Tibial artery (tissue), 4 donors: ENCODE data around the gene DLG2.
"Not testable (repeated sequence)": the region's sequence is repeated elsewhere in the genome, so short reads cannot be mapped to it uniquely, and the experiment has no call there.

Source experiments
- DNase-seq, 2 donors: peaks; one replicate each; pipeline ENCODE4 v3.0.0-alpha.2; 2019
- H3K27ac ChIP-seq, 2 donors: fragments of 200-600 bp; sonication (generic) in 1 of 2; 1 replicate in 1 of 2; 2 replicates in 1 of 2; pipeline ENCODE4 v1.5.1; 2018 to 2019; ENCODE audit warnings: mild to moderate bottlenecking in 1 of 2
- H3K27me3 ChIP-seq, 2 donors: fragments of 200-600 bp; sonication (generic) in 1 of 2; one replicate each; pipeline versions ENCODE4 v1.5.1 to v1.6.0; 2016 to 2019
- H3K36me3 ChIP-seq, 3 donors: fragments of 200-600 bp; sonication (generic) in 2 of 3; one replicate each; pipeline ENCODE4 v1.5.1; 2016 to 2019; ENCODE audit warnings: mild to moderate bottlenecking in 2 of 3
- H3K4me1 ChIP-seq, 4 donors: fragments of 200-600 bp; sonication (generic) in 2 of 4; 1 replicate in 3 of 4; 2 replicates in 1 of 4; pipeline ENCODE4 v1.5.1; 2016 to 2019
- H3K4me3 ChIP-seq, 2 donors: fragments of 200-600 bp; sonication (generic) in 1 of 2; 1 replicate in 1 of 2; 2 replicates in 1 of 2; pipeline ENCODE4 v1.5.1; 2018 to 2019; ENCODE audit warnings: mild to moderate bottlenecking in 2 of 2
- H3K9me3 ChIP-seq, 3 donors: fragments of 200-600 bp; sonication (generic) in 1 of 3; one replicate each; pipeline ENCODE4 v1.5.1; 2016 to 2019
- intact Hi-C: fragments of 100-400 bp; cut with DNase I; formaldehyde crosslinking; loops from one replicate; pipeline ENCODE4 v1.15.0; 2023; ENCODE audit warnings: low total_unique reads
- TF ChIP-seq, protein P1 (sequence below), 2 experiments: fragments of 200-600 bp in 1 of 2; fragments of 450-650 bp in 1 of 2; IDR thresholded peaks; one replicate each; pipeline ENCODE4 v1.5.1; 2017 to 2019; ENCODE audit warnings: antibody characterized with exemption in 2 of 2, mild to moderate bottlenecking in 1 of 2, moderate library complexity in 1 of 2

Gene DLG2

DNA sequence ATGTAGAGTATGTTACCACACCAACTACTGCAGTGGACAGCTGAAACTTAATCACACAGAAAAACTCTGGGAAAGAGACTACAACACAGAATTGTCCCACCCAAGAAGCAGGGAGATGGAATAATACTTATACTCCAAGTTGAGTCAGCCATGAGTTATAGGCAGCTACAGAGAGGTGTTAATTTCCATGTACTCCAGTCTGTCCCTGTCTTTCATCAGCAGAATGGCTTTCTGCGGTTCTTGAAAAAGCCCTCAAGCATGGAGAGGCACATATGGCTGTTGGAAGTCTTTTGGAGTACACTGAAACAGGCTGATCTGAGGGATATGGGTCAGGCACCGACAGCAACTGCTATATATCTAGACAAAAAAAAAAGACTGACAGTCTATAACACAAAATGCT lies 219.5 kb downstream of the DLG2 start:
- TF ChIP-seq, protein P1, sequence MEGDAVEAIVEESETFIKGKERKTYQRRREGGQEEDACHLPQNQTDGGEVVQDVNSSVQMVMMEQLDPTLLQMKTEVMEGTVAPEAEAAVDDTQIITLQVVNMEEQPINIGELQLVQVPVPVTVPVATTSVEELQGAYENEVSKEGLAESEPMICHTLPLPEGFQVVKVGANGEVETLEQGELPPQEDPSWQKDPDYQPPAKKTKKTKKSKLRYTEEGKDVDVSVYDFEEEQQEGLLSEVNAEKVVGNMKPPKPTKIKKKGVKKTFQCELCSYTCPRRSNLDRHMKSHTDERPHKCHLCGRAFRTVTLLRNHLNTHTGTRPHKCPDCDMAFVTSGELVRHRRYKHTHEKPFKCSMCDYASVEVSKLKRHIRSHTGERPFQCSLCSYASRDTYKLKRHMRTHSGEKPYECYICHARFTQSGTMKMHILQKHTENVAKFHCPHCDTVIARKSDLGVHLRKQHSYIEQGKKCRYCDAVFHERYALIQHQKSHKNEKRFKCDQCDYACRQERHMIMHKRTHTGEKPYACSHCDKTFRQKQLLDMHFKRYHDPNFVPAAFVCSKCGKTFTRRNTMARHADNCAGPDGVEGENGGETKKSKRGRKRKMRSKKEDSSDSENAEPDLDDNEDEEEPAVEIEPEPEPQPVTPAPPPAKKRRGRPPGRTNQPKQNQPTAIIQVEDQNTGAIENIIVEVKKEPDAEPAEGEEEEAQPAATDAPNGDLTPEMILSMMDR (IDR thresholded peaks at IDR 0.05), result no peak
- H3K27me3 ChIP-seq, result no peaks in the 10 kb centered on the region
- DNase-seq, result no peak
- H3K9me3 ChIP-seq, result peaks cover 0 to 4% (median 0%) of the 10 kb centered on the region in 3 donors
- H3K36me3 ChIP-seq, result no peaks in the 10 kb centered on the region
- no peak overlapping the region for H3K4me3 ChIP-seq
- intact Hi-C loops, result no loop called here
- no peaks in the 10 kb centered on the region for H3K4me1 ChIP-seq
- no peak overlapping the region for H3K27ac ChIP-seq

DNA sequence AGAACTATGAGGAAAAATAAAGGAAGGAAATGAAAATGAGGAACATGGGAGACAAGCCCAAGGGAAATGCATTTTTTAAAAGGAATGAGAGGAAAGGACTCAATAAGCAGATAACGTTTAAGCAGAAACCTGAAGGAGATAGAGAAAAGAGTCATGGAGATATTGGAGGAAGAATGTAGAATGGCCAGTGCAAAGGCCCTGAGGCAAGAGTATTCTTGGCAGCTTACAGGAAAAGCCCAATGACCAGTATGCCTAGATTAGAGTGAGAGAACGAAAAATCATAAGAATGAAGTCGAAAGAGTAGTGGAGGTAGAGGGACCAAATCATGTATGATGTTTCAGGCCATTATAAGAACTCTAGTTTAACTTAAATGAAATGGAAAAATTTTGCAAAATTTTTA lies 220.3 kb downstream of the DLG2 start:
- no peak overlapping the region for H3K4me3 ChIP-seq
- H3K27me3 ChIP-seq, result no peaks in the 10 kb centered on the region
- intact Hi-C loops, result no loop called here
- TF ChIP-seq, protein P1 (IDR thresholded peaks at IDR 0.05), result no peak
- no peak for DNase-seq
- H3K4me1 ChIP-seq, result no peaks in the 10 kb centered on the region
- no peak overlapping the region for H3K27ac ChIP-seq
- H3K36me3 ChIP-seq, result no peaks in the 10 kb centered on the region
- no peaks in the 10 kb centered on the region for H3K9me3 ChIP-seq

DNA sequence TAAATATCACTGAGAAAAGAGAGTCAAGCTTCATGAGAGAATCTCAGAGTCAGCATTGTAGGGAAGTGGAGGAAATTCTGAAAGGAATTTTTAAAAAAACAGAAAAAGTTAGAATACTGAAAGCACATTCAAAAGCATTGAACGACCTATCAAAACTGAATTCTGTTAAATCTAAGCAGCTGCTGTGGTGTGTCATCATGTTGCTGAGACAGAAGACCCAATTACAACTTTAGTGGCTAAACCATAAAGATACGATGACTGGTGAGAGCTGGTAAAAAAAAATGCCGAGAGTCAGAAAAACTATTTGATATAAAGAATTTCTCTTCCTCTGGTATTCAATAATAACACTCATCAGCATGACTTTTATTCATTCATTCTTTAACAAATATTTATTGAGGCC lies 220.8 kb downstream of the DLG2 start:
- intact Hi-C loops, result no loop called here
- no peaks in the 10 kb centered on the region for H3K36me3 ChIP-seq
- H3K9me3 ChIP-seq, result no peaks in the 10 kb centered on the region
- H3K27me3 ChIP-seq, result no peaks in the 10 kb centered on the region
- H3K4me3 ChIP-seq, result no peak overlapping the region
- H3K4me1 ChIP-seq, result no peaks in the 10 kb centered on the region
- no peak for DNase-seq
- TF ChIP-seq, protein P1 (IDR thresholded peaks at IDR 0.05), result no peak
- no peak overlapping the region for H3K27ac ChIP-seq

DNA sequence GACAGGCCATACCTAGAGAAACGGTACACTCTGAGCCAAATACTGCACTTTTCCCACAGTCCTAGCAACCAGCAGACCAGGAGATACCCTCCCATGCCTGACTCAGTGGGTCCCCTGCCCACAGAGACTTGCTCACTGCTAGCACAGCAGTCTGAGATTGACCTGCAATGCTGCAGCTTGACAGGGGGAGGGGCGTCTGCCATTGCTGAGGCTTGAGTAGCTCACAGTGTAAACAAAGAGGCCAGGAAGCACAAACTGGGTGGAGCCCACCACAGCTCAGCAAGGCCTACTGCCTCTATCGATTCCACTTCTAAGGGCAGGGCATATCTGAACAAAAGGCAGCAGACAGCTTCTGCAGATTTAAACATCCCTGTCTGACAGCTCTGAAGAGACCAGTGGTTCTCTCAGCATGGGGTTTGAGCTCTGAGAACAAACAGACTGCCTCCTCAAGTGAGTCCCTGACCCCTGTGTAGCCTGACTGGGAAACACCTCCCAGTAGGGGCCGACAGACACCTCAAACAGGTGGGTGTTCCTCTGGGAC lies 231.6 kb downstream of the DLG2 start:
- H3K9me3 ChIP-seq, H3K27me3 ChIP-seq, H3K4me1 ChIP-seq, intact Hi-C loops, H3K36me3 ChIP-seq, DNase-seq, H3K4me3 ChIP-seq, H3K27ac ChIP-seq: not testable (repeated sequence)

DNA sequence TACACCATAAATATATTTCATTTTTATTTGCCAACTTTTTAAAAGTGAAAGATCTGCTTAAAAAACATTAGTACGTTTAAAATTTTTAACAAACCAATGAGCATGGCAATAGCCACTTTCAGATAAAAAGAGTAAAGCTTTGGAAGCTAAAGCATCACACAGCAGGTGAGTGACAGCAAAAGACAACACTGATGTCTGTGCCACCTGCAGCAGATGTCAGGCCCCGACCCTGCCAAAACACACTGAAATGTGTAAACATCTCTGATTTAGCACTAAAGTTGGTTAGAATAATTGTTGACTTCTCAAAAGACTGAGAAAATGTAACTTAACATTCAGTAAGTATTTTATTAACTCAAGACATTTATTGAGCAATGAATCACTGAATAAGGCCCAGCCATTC lies 232.9 kb downstream of the DLG2 start:
- no peaks in the 10 kb centered on the region for H3K4me1 ChIP-seq
- no peak overlapping the region for H3K27ac ChIP-seq
- TF ChIP-seq, protein P1 (IDR thresholded peaks at IDR 0.05), result no peak
- H3K9me3 ChIP-seq, result peaks cover 0 to 9% (median 4%) of the 10 kb centered on the region in 3 donors
- H3K27me3 ChIP-seq, result no peaks in the 10 kb centered on the region
- H3K36me3 ChIP-seq, result no peaks in the 10 kb centered on the region
- no peak overlapping the region for H3K4me3 ChIP-seq
- no peak for DNase-seq
- intact Hi-C loops, result no loop called here

DNA sequence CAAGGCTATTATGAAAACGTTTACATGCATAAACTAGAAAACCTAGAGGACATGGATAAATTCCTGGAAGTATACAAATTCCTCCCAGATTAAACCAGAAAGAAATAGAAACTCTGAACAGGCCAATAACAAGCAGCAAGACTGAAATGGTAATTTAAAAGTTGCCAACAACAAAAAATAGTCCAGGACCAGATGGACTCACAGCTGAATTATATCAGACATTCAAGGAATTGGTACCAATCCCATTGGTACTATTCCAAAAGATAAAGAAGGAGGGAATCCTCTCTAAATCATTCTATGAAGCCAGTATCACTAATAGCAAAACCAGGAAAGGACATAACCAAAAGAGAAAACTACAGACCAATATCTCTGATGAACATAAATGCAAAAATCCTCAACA lies 236.0 kb downstream of the DLG2 start:
- TF ChIP-seq, protein P1 (IDR thresholded peaks at IDR 0.05), result no peak
- no peak for DNase-seq
- Histone ChIP-seq H3K9me3 (no peaks in the 10 kb centered on the region), H3K27ac (no peak overlapping the region), H3K4me3 (no peak overlapping the region), H3K27me3 (no peaks in the 10 kb centered on the region), H3K36me3 (no peaks in the 10 kb centered on the region), H3K4me1 (no peaks in the 10 kb centered on the region)
- intact Hi-C loops, result no loop called here
